SIG-M5 (cell line): ENCODE results near the gene PSENEN.
"Not testable (repeated sequence)": the region's sequence is repeated elsewhere in the genome, so short reads cannot be mapped to it uniquely, and the experiment has no call there.

Source experiments
- DNase-seq: peaks from one replicate; lab custom pipeline; 2025; lab: John Stamatoyannopoulos, UW

Gene PSENEN

GRCh38 chr19:35788205-35788960, 42.9 kb downstream of the PSENEN start:
- no peak for DNase-seq

- DNase-seq, result no peak
These were observed 43.9 kb downstream of the PSENEN start for GRCh38 chr19:35789195-35789977.

- DNase-seq, result no peak
These were observed 44.8 kb downstream of the PSENEN start for GRCh38 chr19:35789978-35790944.

GRCh38 chr19:35790981-35791813, 45.7 kb downstream of the PSENEN start:
- no peak for DNase-seq

- no peak for DNase-seq
These were observed 46.4 kb downstream of the PSENEN start for GRCh38 chr19:35791814-35792279.

- no peak for DNase-seq
These were observed 46.9 kb downstream of the PSENEN start for GRCh38 chr19:35792312-35792711.

- no peak for DNase-seq
These were observed 47.4 kb downstream of the PSENEN start for GRCh38 chr19:35792888-35793287.

- no peak for DNase-seq
These were observed 48.1 kb downstream of the PSENEN start for GRCh38 chr19:35793381-35794165.

GRCh38 chr19:35795564-35795963, 50.1 kb downstream of the PSENEN start:
- not testable (repeated sequence) for DNase-seq
